B cell (primary cell): ENCODE data around the gene CFAP53. TPM values are rescaled to one million over a fixed set of nuclear protein-coding genes. Genes with fewer than 3 reads are reported as not detected.

Source experiments
- ATAC-seq: fragments of 200-7000 bp; cut with Tn5 transposase; one replicate; pipeline ENCODE4 v1.10.0; 2021; ENCODE audit warnings: low read depth, mild to moderate bottlenecking, moderate number of reproducible peaks, moderate library complexity
- CTCF ChIA-PET: fragments of 350-600 bp; sonication (Branson Sonifier 250); formaldehyde crosslinking; loops from one replicate; lab custom pipeline; 2021; ENCODE audit warnings: antibody characterized with exemption, inconsistent platforms; lab: Charles Lee
- POLR2A ChIA-PET: fragments of 350-600 bp; sonication (Branson Sonifier 250); formaldehyde crosslinking; loops from one replicate; lab custom pipeline; 2021; ENCODE audit warnings: antibody characterized with exemption; lab: Charles Lee
- DNase-seq: peaks from one replicate; pipeline ENCODE4 v3.0.0; 2013
- H2AFZ ChIP-seq: 2 replicates; pipeline ENCODE4 v1.6.1; 2012; ENCODE audit warnings: mild to moderate bottlenecking, low read depth, low read length; ENCODE audit not compliant: insufficient read depth, poor library complexity, severe bottlenecking
- H3K27ac ChIP-seq, 2 donors: 1 replicate in 1 of 2; 2 replicates in 1 of 2; pipeline ENCODE4 v1.5.1; 2012 to 2013; ENCODE audit warnings: low read length in 2 of 2, mild to moderate bottlenecking in 2 of 2, moderate library complexity in 1 of 2
- H3K27me3 ChIP-seq, 4 experiments: fragments of 200-600 bp in 1 of 4; sonication (generic) in 1 of 4; replicated peaks in 1 of 4; 1 replicate in 2 of 4; 2 replicates in 2 of 4; pipeline versions ENCODE4 v1.6.1 to v1.7.0; 2013 to 2016; ENCODE audit warnings: low read length in 3 of 4, mild to moderate bottlenecking in 2 of 4, mixed read lengths in 1 of 4, moderate library complexity in 1 of 4; ENCODE audit not compliant: insufficient read depth in 4 of 4, control insufficient read depth in 3 of 4; ENCODE audit errors: control extremely low read depth in 1 of 4
- H3K36me3 ChIP-seq, 2 experiments: replicated peaks in 1 of 2; 1 replicate in 1 of 2; 2 replicates in 1 of 2; pipeline versions ENCODE4 v1.6.1 to v1.7.1; 2013; ENCODE audit warnings: low read length in 1 of 2; ENCODE audit not compliant: insufficient read depth in 2 of 2, control insufficient read depth in 1 of 2; ENCODE audit errors: control extremely low read depth in 1 of 2, extremely low read depth in 1 of 2
- H3K4me1 ChIP-seq, 2 donors: fragments of 200-600 bp in 1 of 2; sonication (generic) in 1 of 2; 1 replicate in 1 of 2; 2 replicates in 1 of 2; pipeline versions ENCODE4 v1.5.1 to v1.6.1; 2013 to 2017; ENCODE audit warnings: low read length in 2 of 2; ENCODE audit not compliant: control insufficient read depth in 2 of 2, insufficient read depth in 2 of 2
- H3K4me2 ChIP-seq: replicated peaks from 2 replicates; pipeline ENCODE3; 2012; ENCODE audit warnings: mild to moderate bottlenecking, low read depth, low read length; ENCODE audit not compliant: poor library complexity, severe bottlenecking
- H3K4me3 ChIP-seq, 5 experiments: fragments of 200-600 bp in 1 of 5; sonication (generic) in 1 of 5; 1 replicate in 3 of 5; 2 replicates in 2 of 5; pipeline versions ENCODE4 v1.5.1 to v1.7.0; 2011 to 2016; ENCODE audit warnings: low read length in 4 of 5, mild to moderate bottlenecking in 4 of 5, low read depth in 2 of 5, control low read depth in 1 of 5, moderate library complexity in 1 of 5; ENCODE audit not compliant: insufficient read depth in 1 of 5; ENCODE audit errors: control extremely low read depth in 1 of 5, extremely low read depth in 1 of 5
- H3K79me2 ChIP-seq: fragments of 200-600 bp; sonication (generic); one replicate; pipeline ENCODE4 v1.6.0; 2016; ENCODE audit warnings: low read length; ENCODE audit not compliant: control insufficient read depth, insufficient read depth
- H3K9ac ChIP-seq: fragments of 200-600 bp; sonication (generic); 2 replicates; pipeline ENCODE4 v1.6.1; 2017; ENCODE audit warnings: mild to moderate bottlenecking, low read length, moderate library complexity
- H3K9me3 ChIP-seq, 3 donors: one replicate each; pipeline versions ENCODE4 v1.6.1 to v1.7.1; 2013; ENCODE audit warnings: low read length in 2 of 3; ENCODE audit not compliant: control insufficient read depth in 2 of 3, insufficient read depth in 1 of 3; ENCODE audit errors: control extremely low read depth in 1 of 3
- H4K20me1 ChIP-seq: 2 replicates; pipeline ENCODE4 v1.6.0; 2012; ENCODE audit warnings: mild to moderate bottlenecking, low read length; ENCODE audit not compliant: insufficient read depth, control insufficient read depth, poor library complexity, severe bottlenecking
- H3K27ac Mint-ChIP-seq: one replicate; pipeline ENCODE4 v1.8.0; 2021; ENCODE audit warnings: mixed read lengths
- H3K27me3 Mint-ChIP-seq: one replicate; pipeline ENCODE4 v1.8.0; 2021; ENCODE audit warnings: mixed read lengths
- H3K4me1 Mint-ChIP-seq: one replicate; pipeline ENCODE4 v1.8.0; 2021; ENCODE audit warnings: mixed read lengths
- H3K4me3 Mint-ChIP-seq: one replicate; pipeline ENCODE4 v1.8.0; 2021; ENCODE audit warnings: mixed read lengths
- H3K9me3 Mint-ChIP-seq: one replicate; pipeline ENCODE4 v1.8.0; 2022; ENCODE audit warnings: mixed read lengths; ENCODE audit not compliant: insufficient read depth
- CTCF ChIP-seq: fragments of 200-600 bp; IDR thresholded peaks from one replicate; pipeline ENCODE4 v1.8.0; 2022; ENCODE audit warnings: antibody characterized with exemption, mild to moderate bottlenecking
- EZH2 ChIP-seq: IDR thresholded peaks from 2 replicates; pipeline ENCODE4 v1.6.1; 2012; ENCODE audit warnings: borderline replicate concordance, low read depth, mild to moderate bottlenecking, moderate library complexity, low read length; ENCODE audit not compliant: insufficient read depth, poor library complexity, severe bottlenecking
- WGBS: methylation state at CpG from one replicate; pipeline ENCODE4 v1.1.5; 2013; ENCODE audit warnings: missing lambda C conversion rate; ENCODE audit not compliant: insufficient coverage; 5-methylcytosine and 5-hydroxymethylcytosine counted together
- intact Hi-C: fragments of 100-400 bp; cut with micrococcal nuclease; formaldehyde crosslinking; loops from one replicate; pipeline ENCODE4 v1.10.0; 2022
- polyA plus RNA-seq: library from polyadenylated mRNA; depleted of rRNA; stranded (reverse); fragments of >200 nt; gene quantifications from 2 replicates; pipeline ENCODE4 v1.2.3, GENCODE V29; 2012
- total RNA-seq, 2 donors: library from RNA; stranded (reverse); fragments of 120-200 nt in 1 of 2; gene quantifications; 1 replicate in 1 of 2; 2 replicates in 1 of 2; pipeline versions ENCODE4 v1.2.3 to v1.2.4, GENCODE V29; 2013 to 2022

CFAP53 gene
- total and polyA plus RNA-seq, 2 donors (not counting 1 experiment from before 2014, with no cell fraction given): 0.04 to 0.79 TPM

GRCh38 chr18:50307738-50308470, 41.6 kb upstream of the CFAP53 start:
- Mint-ChIP-seq H3K4me1 (peaks cover 38% of the 10 kb centered on the region), H3K27me3 (peaks cover 4% of the 10 kb centered on the region), H3K4me3 (peak overlapping the region; percentile 99), H3K9me3 (peaks cover 4% of the 10 kb centered on the region), H3K27ac (peak overlapping the region; percentile 87)
- intact Hi-C loops: loop anchor here (1.0 to 2.0 kb wide), 4 partner anchors 10 to 49 kb away; partner anchors contain the start of gene CFAP53
- Histone ChIP-seq H3K9ac (peak overlapping the region; percentile 69), H3K27me3 (peaks cover 0 to 2% (median 0%) of the 10 kb centered on the region in 4 experiments), H2AFZ (peak overlapping the region; percentile 81), H3K79me2 (no peaks in the 10 kb centered on the region), H4K20me1 (no peaks in the 10 kb centered on the region), H3K9me3 (peaks cover 0 to 4% (median 0%) of the 10 kb centered on the region in 3 donors), H3K36me3 (no peaks in the 10 kb centered on the region), H3K4me1 (peaks cover 33 to 42% of the 10 kb centered on the region in 2 donors), H3K27ac (peak overlapping the region; percentile 3 to 56), H3K4me2 (peak overlapping the region; percentile 83), H3K4me3 (peak overlapping the region; percentile 30 to 70 (median 61))
- ChIA-PET POLR2A (interaction anchor here (1.0 kb wide), 1 partner anchor 14 kb away, joined by 3 read pairs; no protein-coding TSS in a partner anchor), CTCF (interaction anchor here (1.0 to 3.2 kb wide), 4 partner anchors 7 to 49 kb away, joined by 3 to 15 read pairs (median 8); no protein-coding TSS in a partner anchor)
- 3% methylated on average over 21 of the region's 26 CpGs for WGBS
- peak; percentile 98 for ATAC-seq
- DNase-seq: peak; percentile 92
- TF ChIP-seq EZH2: no peak
- no peak for TF ChIP-seq CTCF

GRCh38 chr18:50307400-50307737, 41.1 kb upstream of the CFAP53 start:
- 0% methylated on average over 8 of the region's 8 CpGs for WGBS
- peaks cover 0 to 3% (median 0%) of the 10 kb centered on the region in 4 experiments for H3K27me3 ChIP-seq
- H3K9me3 Mint-ChIP-seq: peaks cover 4% of the 10 kb centered on the region
- peak overlapping the region; percentile 69 for H3K9ac ChIP-seq
- peaks cover 4% of the 10 kb centered on the region for H3K27me3 Mint-ChIP-seq
- DNase-seq (no peak), ATAC-seq (peak; percentile 6)
- peaks cover 0 to 4% (median 0%) of the 10 kb centered on the region in 3 donors for H3K9me3 ChIP-seq
- POLR2A ChIA-PET: interaction anchor here (1.0 kb wide), 1 partner anchor 13 kb away, joined by 3 read pairs; no protein-coding TSS in a partner anchor
- H3K27ac Mint-ChIP-seq: peak overlapping the region; percentile 87
- intact Hi-C loops: loop anchor here (1.0 to 2.0 kb wide), 4 partner anchors 9 to 49 kb away; partner anchors contain the start of gene CFAP53
- H3K36me3 ChIP-seq: no peaks in the 10 kb centered on the region
- no peak for TF ChIP-seq EZH2
- TF ChIP-seq CTCF: no peak
- peaks cover 36% of the 10 kb centered on the region for H3K4me1 Mint-ChIP-seq
- H3K4me3 Mint-ChIP-seq: peak overlapping the region; percentile 99
- peak overlapping the region; percentile 83 for H3K4me2 ChIP-seq
- H2AFZ ChIP-seq: peak overlapping the region; percentile 81
- no peaks in the 10 kb centered on the region for H3K79me2 ChIP-seq
- H3K4me3 ChIP-seq: peak overlapping the region; percentile 30 to 70 (median 61)
- peaks cover 29 to 37% of the 10 kb centered on the region in 2 donors for H3K4me1 ChIP-seq
- CTCF ChIA-PET: interaction anchor here (1.0 to 3.2 kb wide), 4 partner anchors 8 to 50 kb away, joined by 3 to 15 read pairs (median 8); no protein-coding TSS in a partner anchor
- H3K27ac ChIP-seq: peak overlapping the region; percentile 3 to 56
- H4K20me1 ChIP-seq: no peaks in the 10 kb centered on the region
